ENCODE data around the gene PXDN. TPM values are rescaled to one million over a fixed set of nuclear protein-coding genes. Genes with fewer than 3 reads are reported as not detected.
"Not testable (repeated sequence)": the region's sequence is repeated elsewhere in the genome, so short reads cannot be mapped to it uniquely, and the experiment has no call there.

Gene PXDN
- total and polyA plus RNA-seq, 7 donors = 4.1 to 15.4 (median 9.4) TPM

DNA sequence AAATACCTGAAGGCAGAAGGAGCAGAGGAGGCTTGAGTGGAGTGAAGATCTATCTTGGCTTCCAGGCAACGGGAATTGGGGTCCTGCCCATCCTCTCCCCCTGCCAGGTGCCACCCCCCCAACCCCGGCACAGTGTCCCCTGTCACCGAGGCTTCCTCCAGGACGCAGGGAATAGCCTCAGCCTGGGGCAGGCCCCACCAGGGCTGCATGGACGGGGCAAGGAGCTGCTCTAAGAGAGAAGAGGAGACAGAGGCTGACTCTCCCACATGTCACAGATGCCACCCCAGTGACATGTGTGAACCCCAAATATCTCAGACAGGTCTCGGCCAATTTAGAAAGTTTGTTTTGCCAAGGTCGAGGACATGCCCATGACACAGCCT is 42.1 kb downstream of the PXDN start:
- ATAC-seq (no peak), DNase-seq (peak in 1 of 2 donors; percentile 15)
- no peaks in the 10 kb centered on the region for H3K36me3 ChIP-seq (ENCODE audit: insufficient read depth in 1 of 2, low read depth in 1 of 2)
- 48 to 73% (median 55%) methylated on average over 7 of the region's 7 CpGs for WGBS, 3 donors
- no peak overlapping the region for H3K27ac ChIP-seq
- intact Hi-C loops (cut with DNase I) = no loop called here
- H3K4me3 ChIP-seq = no peak overlapping the region
- H3K27me3 ChIP-seq (ENCODE audit: insufficient read depth in 3 of 3, low read length in 2 of 3) = peaks cover 0 to 1% (median 0%) of the 10 kb centered on the region in 3 donors
- H3K9me3 ChIP-seq = no peaks in the 10 kb centered on the region
- H3K4me1 ChIP-seq = no peaks in the 10 kb centered on the region
- TF ChIP-seq, protein P1, sequence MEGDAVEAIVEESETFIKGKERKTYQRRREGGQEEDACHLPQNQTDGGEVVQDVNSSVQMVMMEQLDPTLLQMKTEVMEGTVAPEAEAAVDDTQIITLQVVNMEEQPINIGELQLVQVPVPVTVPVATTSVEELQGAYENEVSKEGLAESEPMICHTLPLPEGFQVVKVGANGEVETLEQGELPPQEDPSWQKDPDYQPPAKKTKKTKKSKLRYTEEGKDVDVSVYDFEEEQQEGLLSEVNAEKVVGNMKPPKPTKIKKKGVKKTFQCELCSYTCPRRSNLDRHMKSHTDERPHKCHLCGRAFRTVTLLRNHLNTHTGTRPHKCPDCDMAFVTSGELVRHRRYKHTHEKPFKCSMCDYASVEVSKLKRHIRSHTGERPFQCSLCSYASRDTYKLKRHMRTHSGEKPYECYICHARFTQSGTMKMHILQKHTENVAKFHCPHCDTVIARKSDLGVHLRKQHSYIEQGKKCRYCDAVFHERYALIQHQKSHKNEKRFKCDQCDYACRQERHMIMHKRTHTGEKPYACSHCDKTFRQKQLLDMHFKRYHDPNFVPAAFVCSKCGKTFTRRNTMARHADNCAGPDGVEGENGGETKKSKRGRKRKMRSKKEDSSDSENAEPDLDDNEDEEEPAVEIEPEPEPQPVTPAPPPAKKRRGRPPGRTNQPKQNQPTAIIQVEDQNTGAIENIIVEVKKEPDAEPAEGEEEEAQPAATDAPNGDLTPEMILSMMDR (IDR thresholded peaks at IDR 0.05) = no peak

DNA sequence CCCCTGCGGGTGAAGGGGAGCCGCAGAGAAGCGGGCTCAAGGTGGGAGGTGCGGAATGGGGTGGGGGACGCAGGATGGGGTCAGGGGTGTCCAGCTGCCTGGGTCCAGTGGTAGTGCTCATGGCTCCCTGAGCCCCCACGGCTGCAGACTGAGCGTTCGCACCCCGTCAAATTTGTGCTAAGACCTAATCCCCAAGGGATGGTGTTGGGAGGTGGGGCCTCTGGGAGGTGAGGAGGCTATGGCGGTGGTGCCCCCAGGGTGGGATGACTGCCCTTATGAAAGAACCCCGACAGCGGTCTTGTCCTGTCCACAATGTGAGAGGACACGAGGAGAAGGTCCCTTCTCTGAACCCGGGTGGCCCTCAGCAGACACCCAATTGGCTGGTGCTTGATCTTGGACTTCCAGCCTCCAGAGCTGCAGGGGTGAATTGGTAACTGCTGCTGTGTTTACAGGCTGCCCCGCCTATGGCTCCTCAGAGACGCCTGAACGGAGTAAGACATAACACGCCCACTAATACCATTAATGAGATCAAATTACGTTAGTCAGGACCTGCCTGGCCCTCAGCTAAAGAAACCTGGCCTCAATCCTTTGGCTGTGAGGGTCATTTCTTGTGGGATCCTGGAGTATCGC is 42.6 kb downstream of the PXDN start:
- intact Hi-C loops (cut with DNase I) = no loop called here
- H3K4me3 ChIP-seq = no peak overlapping the region
- H3K4me1 ChIP-seq = no peaks in the 10 kb centered on the region
- no peaks in the 10 kb centered on the region for H3K36me3 ChIP-seq (ENCODE audit: insufficient read depth in 1 of 2, low read depth in 1 of 2)
- DNase-seq = no peak
- no peak for ATAC-seq
- 72 to 77% (median 75%) methylated on average over 18 to 20 of the region's 20 CpGs for WGBS, 3 donors
- TF ChIP-seq, protein P1 (IDR thresholded peaks at IDR 0.05) = no peak
- H3K27ac ChIP-seq = no peak overlapping the region
- no peaks in the 10 kb centered on the region for H3K9me3 ChIP-seq
- H3K27me3 ChIP-seq (ENCODE audit: insufficient read depth in 3 of 3, low read length in 2 of 3) = peaks cover 0 to 1% (median 0%) of the 10 kb centered on the region in 3 donors

DNA sequence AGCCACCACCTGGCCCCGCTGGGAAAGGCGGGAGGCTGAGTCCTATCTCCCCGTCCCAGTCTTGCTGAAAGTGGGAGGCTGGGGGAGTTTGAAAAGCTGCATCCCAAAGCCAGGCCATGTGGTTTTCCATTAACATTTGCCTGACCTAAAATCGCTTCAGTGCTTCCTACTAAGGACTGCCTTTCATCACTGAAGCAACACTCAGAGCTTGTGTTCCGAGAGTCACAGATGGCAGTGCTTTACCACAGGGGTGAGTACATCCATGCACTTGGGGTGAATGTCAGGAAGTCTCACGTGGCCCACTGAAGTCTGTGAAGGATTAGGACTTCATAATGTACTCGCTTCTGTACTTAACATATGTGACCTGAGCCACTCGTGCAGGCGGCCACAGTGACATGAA is 43.3 kb downstream of the PXDN start:
- Histone ChIP-seq H3K4me1 (no peaks in the 10 kb centered on the region), H3K27me3 (ENCODE audit: insufficient read depth in 3 of 3, low read length in 2 of 3) (peaks cover 0 to 1% (median 0%) of the 10 kb centered on the region in 3 donors), H3K9me3 (no peaks in the 10 kb centered on the region), H3K27ac (no peak overlapping the region), H3K4me3 (no peak overlapping the region), H3K36me3 (ENCODE audit: insufficient read depth in 1 of 2, low read depth in 1 of 2) (no peaks in the 10 kb centered on the region)
- no peak for ATAC-seq
- TF ChIP-seq, protein P1 (IDR thresholded peaks at IDR 0.05) = no peak
- 81 to 85% (median 84%) methylated on average over 9 of the region's 9 CpGs for WGBS, 3 donors
- intact Hi-C loops (cut with DNase I) = no loop called here
- DNase-seq = no peak

DNA sequence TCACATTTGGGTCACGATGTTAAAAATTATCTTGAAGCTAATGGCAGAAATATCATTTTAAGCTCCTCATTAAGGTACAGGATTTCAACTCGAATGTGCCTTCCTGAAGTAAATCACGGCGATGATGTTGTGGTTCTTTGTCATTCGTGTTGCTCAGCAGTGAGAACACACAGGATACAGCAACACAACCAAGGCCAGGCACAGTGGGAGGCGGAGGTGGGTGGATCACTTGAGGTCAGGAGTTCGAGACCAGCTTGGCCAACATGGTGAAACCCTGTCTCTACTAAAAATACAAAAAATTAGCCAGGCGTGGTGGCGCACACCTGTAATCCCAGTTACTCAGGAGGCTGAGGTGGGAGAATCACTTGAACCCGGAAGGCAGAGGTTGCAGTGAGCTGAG is 43.9 kb downstream of the PXDN start:
- H3K4me3 ChIP-seq; H3K9me3 ChIP-seq; H3K27me3 ChIP-seq (ENCODE audit: insufficient read depth in 3 of 3, low read length in 2 of 3); H3K4me1 ChIP-seq; intact Hi-C loops (cut with DNase I); ATAC-seq; H3K27ac ChIP-seq; DNase-seq; H3K36me3 ChIP-seq (ENCODE audit: insufficient read depth in 1 of 2, low read depth in 1 of 2): not testable (repeated sequence)
- WGBS, 3 donors = 91 to 95% (median 95%) methylated on average over 10 of the region's 10 CpGs

DNA sequence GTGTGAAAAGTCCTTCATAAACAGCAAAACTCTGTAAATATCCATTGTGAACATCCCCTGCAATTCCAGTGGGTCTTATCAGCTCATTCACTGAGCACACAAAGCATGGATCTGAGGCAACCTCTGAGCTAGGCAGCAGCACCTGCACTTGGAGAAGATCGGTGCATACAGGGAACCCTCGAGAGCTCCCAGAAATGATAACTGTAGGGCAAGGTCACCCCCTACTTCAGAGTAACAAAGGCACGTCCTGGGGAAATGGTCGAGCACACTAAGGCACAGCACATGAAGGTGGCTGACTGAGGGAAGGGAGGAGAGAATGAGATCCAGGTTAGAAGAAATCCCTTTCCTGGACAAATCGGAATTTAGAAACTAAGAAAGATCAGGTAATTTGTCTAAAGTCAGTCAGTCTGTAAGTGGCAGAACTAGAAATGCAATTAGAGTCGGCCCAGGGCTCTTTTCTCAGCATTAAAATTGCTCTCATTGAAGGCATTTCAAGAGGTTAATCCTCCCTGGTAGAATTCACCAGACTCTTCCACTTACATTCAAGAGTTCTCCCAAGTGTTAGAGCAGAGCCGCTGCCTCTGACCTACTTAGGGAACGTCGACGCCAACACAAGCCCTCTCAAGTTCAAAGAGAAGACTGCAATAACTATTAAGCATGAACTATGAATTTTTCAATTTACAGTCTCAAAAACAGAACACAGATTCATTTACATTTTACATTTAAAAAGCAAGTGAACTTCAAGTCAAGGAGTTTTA is 45.9 kb downstream of the PXDN start:
- Histone ChIP-seq H3K9me3 (no peaks in the 10 kb centered on the region), H3K27me3 (ENCODE audit: insufficient read depth in 3 of 3, low read length in 2 of 3) (no peaks in the 10 kb centered on the region), H3K36me3 (ENCODE audit: insufficient read depth in 1 of 2, low read depth in 1 of 2) (no peaks in the 10 kb centered on the region), H3K4me3 (no peak overlapping the region), H3K4me1 (no peaks in the 10 kb centered on the region), H3K27ac (no peak overlapping the region)
- intact Hi-C loops (cut with DNase I) = no loop called here
- DNase-seq (no peak), ATAC-seq (no peak)
- TF ChIP-seq, protein P1 (IDR thresholded peaks at IDR 0.05) = no peak
- 32 to 42% (median 33%) methylated on average over 10 of the region's 10 CpGs for WGBS, 3 donors
